Stomach smooth muscle (tissue), 2 donors: ENCODE data around the gene TENM4.
A peak's percentile ranks its signal among the peaks of the same experiment; 100 is the strongest.

Experiments used
- H3K27ac ChIP-seq: one replicate; pipeline ENCODE4 v1.7.0; 2013; ENCODE audit warnings: mild to moderate bottlenecking, low read length, inconsistent platforms
- H3K27me3 ChIP-seq, 2 donors: one replicate each; pipeline ENCODE4 v1.7.0; 2013; ENCODE audit warnings: low read length in 2 of 2; ENCODE audit not compliant: insufficient read depth in 2 of 2, control insufficient read depth in 1 of 2
- H3K36me3 ChIP-seq, 2 donors: one replicate each; pipeline ENCODE4 v1.7.0; 2013; ENCODE audit warnings: low read length in 2 of 2; ENCODE audit not compliant: control insufficient read depth in 2 of 2, insufficient read depth in 2 of 2
- H3K4me1 ChIP-seq: one replicate; pipeline ENCODE4 v1.7.0; 2013; ENCODE audit warnings: low read length; ENCODE audit not compliant: control insufficient read depth, insufficient read depth
- H3K4me3 ChIP-seq, 2 donors: one replicate each; pipeline ENCODE4 v1.7.0; 2013; ENCODE audit warnings: low read length in 2 of 2
- H3K9ac ChIP-seq, 2 donors: one replicate each; pipeline ENCODE4 v1.7.0; 2013; ENCODE audit warnings: low read length in 2 of 2, mild to moderate bottlenecking in 1 of 2
- H3K9me3 ChIP-seq, 2 donors: one replicate each; pipeline ENCODE4 v1.7.0; 2013; ENCODE audit warnings: low read length in 2 of 2; ENCODE audit not compliant: control insufficient read depth in 2 of 2
- donor health status: healthy.
- donor health status: Pancreatic carcinoma.

TENM4 gene

DNA sequence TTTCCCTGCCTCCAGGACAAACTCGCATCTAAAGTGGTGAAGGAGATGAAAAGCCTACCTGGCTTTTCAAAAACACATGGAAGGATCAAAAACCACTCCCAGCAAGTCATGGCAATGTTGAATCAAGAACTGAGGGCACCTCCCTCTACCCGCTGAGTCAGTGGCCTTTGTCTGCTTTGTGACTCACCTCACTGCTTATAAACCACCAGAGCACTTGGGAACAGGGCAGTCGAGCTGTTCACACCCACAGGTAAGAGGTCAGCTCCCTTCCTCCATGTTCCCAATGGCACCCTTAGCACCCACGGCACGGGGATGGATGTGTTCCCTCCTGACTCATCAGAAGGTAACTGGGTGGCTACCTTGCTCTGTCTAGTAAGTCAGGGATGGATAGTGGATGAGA, 21.7 kb downstream of the TENM4 start:
- Histone ChIP-seq H3K27ac (no peak overlapping the region), H3K9ac (no peak overlapping the region), H3K36me3 (no peaks in the 10 kb centered on the region), H3K4me1 (peaks cover 7% of the 10 kb centered on the region), H3K4me3 (no peak overlapping the region), H3K9me3 (no peaks in the 10 kb centered on the region), H3K27me3 (peaks cover 0 to 6% of the 10 kb centered on the region in 2 donors)

DNA sequence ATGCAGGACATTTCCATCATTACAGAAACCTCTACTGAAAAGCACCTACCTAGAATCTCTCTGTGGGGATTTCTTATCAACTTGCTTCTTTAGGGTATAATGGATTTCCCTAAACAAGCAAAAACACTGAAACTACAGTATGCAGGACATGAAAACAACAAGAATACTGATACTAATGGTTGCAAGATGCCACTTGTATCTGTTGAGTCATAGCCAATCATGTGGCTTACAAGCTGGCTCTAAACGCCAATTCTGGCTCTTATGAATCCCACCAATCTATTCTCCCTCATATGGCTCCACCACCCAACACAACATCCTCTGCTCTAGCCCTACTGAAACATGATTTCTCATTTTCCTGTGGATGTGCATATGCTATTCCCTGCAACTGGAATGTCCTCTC, 22.6 kb downstream of the TENM4 start:
- no peaks in the 10 kb centered on the region for H3K9me3 ChIP-seq
- no peaks in the 10 kb centered on the region for H3K36me3 ChIP-seq
- H3K4me3 ChIP-seq, result no peak overlapping the region
- H3K27me3 ChIP-seq, result peaks cover 0 to 6% of the 10 kb centered on the region in 2 donors
- H3K4me1 ChIP-seq, result peaks cover 7% of the 10 kb centered on the region
- H3K27ac ChIP-seq, result no peak overlapping the region
- no peak overlapping the region for H3K9ac ChIP-seq

DNA sequence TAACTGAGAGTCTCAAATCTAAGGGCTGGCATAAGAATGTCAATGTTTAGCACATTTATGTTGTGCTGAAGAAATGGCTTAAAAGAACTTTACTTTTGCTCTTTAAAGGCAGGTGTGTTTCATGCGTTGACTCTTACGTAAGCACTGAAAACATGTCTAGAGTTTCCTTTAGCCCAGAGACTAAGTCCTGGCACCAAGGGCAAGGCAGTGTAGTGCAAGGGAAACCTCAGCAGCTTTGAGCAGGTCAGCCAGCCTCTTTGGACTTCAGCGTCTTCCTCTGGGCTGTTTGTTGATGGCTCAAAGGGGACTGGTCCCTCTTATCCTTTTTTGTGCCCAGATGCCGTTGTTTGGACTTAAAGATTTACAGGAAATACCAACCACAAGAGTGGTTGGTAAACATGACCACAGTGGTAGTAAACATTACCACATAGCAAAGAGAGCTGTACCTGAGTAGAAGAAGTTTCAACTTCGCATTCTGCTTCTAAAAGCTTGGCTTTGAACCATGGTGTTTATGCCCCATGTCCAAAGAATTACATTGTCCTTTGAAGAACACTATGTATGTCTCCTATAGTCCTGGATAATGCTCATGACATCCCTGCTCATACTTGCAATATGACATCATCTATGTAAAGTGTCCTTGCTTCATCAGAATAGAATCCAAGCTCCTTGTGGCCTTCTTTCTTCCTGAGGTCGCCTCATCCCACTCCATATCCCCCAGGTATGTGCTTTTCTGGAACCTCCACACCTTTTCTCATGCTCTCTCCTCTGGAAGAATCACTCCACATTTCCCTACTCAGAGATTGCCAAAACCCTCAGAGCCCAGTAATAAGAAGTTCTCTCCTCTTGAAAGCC, 23.5 kb downstream of the TENM4 start:
- Histone ChIP-seq H3K27me3 (peaks cover 0 to 6% of the 10 kb centered on the region in 2 donors), H3K9me3 (no peaks in the 10 kb centered on the region), H3K9ac (no peak overlapping the region), H3K36me3 (no peaks in the 10 kb centered on the region), H3K4me3 (no peak overlapping the region), H3K4me1 (peaks cover 7% of the 10 kb centered on the region), H3K27ac (no peak overlapping the region)

DNA sequence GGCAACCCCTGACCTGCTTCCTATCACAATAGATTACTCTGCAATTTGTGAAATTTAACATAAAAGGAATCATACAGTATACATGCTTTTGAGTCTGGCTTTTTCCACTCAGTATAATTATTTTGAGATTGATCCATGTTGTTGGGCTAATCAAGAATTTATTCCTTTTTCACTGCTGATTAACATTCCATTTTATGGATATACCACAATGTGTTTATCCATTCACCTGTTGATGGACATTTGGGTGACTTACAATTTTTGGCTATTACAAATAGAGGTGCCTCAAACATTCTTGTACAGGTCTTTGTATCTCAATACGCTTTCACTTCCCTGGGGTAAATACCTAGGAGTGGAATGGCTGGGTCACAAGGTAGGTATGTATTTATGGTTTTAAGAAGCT, 24.9 kb downstream of the TENM4 start:
- H3K9ac ChIP-seq, result no peak overlapping the region

DNA sequence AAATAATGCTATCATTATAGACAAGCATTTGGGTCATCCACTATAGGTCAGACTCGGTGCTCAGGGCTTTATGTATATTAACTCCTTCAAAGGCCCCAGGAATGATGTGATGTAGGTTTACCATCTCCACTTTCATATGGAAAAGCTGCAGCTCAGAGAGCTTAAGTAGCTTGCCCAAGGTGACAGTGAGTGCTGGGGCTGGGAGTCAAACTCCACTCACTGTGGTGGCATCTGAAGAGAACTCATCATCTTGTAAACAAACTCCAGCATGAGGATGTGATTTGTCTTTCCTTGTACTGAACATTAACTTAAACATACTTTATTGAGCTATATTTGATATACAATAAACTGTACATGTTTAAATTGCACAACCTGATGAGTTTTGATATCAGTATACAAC, 25.4 kb downstream of the TENM4 start:
- Histone ChIP-seq H3K27me3 (peaks cover 0 to 6% of the 10 kb centered on the region in 2 donors), H3K36me3 (no peaks in the 10 kb centered on the region), H3K9ac (no peak overlapping the region), H3K27ac (no peak overlapping the region), H3K4me3 (no peak overlapping the region), H3K9me3 (no peaks in the 10 kb centered on the region), H3K4me1 (peaks cover 7% of the 10 kb centered on the region)

More for the DNA sequence above, 24.9 kb downstream of the TENM4 start:
- H3K4me3 ChIP-seq, result no peak overlapping the region
- H3K27me3 ChIP-seq, result peaks cover 0 to 6% of the 10 kb centered on the region in 2 donors
- H3K36me3 ChIP-seq, result no peaks in the 10 kb centered on the region
- no peak overlapping the region for H3K27ac ChIP-seq
- H3K9me3 ChIP-seq, result no peaks in the 10 kb centered on the region
- H3K4me1 ChIP-seq, result peaks cover 7% of the 10 kb centered on the region

DNA sequence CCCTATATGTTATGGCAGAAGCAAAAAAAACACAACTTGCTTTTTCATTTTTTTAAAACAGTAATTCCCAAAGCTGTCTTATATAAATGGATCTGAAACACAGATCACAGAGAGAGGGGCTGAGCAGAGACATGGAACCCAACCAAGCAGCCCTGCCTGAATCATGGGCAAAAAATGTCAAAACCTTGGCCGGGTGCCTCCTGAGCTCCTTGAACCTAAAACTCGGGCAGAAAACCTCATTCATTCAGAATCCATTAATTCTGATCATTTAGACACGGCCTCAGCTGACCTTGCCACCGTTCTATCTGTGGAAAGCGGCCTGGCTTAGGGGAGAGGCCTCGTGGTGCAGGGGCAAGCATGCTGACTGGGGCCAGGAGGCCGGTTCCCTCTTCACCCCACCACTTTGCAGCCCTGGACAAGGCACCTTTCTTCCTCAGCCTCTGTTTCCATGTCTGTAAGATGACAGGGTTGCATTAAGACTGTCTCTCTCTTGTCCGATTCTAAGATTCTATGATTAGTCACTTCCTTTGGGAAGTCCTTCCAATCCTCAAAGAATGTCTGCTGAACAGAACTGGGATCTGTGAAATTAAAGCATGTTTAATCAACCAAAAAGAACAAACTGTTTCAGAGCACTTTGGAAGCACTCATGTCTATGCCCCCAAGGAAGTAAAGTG, 26.0 kb downstream of the TENM4 start:
- Histone ChIP-seq H3K9ac (no peak overlapping the region), H3K4me3 (no peak overlapping the region), H3K9me3 (no peaks in the 10 kb centered on the region), H3K4me1 (peaks cover 7% of the 10 kb centered on the region), H3K27ac (no peak overlapping the region), H3K27me3 (peaks cover 0 to 6% of the 10 kb centered on the region in 2 donors), H3K36me3 (no peaks in the 10 kb centered on the region)

DNA sequence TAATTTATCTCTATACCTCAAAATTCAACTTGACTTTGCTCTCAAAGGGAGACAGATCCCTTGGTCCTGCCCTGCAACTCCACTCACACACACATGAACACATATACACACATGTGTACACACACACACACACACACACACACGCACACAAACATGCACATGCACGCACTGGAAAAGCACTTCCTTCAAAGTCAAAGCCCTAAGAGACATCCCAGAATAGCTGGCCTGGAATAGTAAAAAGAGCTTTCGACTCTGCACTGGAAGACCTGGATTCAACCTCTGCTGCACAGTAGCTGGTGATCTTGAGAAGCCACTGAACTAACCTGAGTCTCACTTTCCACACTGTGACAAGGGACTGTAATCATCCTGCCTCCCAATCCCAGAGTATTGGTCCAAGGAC, 26.8 kb downstream of the TENM4 start:
- Histone ChIP-seq H3K36me3 (no peaks in the 10 kb centered on the region), H3K4me3 (no peak overlapping the region), H3K4me1 (peaks cover 7% of the 10 kb centered on the region), H3K9ac (no peak overlapping the region), H3K9me3 (no peaks in the 10 kb centered on the region), H3K27me3 (peaks cover 0 to under 1% of the 10 kb centered on the region in 2 donors), H3K27ac (no peak overlapping the region)

DNA sequence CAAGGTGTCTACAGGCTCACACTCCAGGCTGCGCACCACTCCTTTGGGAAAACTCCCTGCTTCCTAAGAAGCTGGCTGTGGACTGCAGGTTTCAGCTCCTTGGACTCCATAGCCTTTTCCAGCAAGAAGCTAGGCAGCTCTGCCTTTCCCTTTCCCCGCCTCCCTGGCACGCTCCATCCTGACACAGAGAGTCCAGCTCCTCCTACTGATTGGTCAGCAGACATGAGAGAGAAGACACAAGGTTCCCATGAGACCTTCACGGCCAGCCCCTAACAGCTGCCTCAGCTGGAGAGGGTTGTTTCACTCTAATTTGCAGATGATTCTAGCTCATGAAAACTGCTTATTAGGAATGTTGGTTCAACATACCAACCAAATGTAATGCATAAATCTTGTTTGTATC, 27.6 kb downstream of the TENM4 start:
- no peaks in the 10 kb centered on the region for H3K27me3 ChIP-seq
- no peak overlapping the region for H3K27ac ChIP-seq
- H3K9me3 ChIP-seq, result no peaks in the 10 kb centered on the region
- no peak overlapping the region for H3K9ac ChIP-seq
- peak overlapping the region in 1 of 2 donors; percentile 36 for H3K4me3 ChIP-seq
- no peaks in the 10 kb centered on the region for H3K36me3 ChIP-seq
- H3K4me1 ChIP-seq, result peaks cover 7% of the 10 kb centered on the region

DNA sequence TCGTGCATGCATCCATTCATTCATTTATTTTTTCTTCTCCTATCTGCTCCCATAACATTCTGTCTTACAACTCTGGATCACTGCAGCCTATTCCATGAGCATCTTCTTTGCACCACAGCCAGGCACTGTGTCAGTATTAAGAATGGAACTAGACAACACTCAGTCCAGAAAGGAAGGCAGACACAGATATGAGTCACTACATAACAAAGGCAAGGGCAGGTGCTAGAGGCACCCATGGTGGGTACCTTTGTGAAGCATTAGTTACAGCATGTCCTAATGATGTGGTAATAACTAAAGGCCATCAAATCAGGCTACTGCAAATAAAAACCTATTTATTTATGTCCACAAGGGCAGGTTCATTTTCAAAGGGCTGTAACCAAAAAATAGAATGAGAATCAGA, 28.1 kb downstream of the TENM4 start:
- Histone ChIP-seq H3K4me1 (peaks cover 7% of the 10 kb centered on the region), H3K27me3 (no peaks in the 10 kb centered on the region), H3K36me3 (no peaks in the 10 kb centered on the region), H3K9ac (no peak overlapping the region), H3K9me3 (no peaks in the 10 kb centered on the region), H3K4me3 (no peak overlapping the region), H3K27ac (no peak overlapping the region)

DNA sequence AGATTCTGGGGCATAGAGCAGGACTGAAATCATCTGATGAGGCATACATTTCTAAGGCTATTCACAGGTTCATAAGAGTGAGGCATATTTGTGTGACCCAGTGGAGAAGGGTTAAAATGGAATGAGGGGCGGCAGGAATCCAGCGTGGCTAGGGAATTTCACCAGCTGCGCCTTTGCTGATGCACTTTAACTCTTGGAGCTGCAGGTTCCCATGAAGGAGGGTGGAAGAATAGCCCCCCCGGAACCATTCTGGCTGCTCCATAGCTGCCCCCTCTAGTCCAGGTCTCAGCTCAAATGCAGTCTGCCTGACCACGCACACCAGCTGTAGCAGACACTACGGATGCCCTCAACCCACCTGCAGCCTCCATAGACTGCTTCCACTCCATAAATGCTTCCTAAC, 31.5 kb downstream of the TENM4 start:
- no peak overlapping the region for H3K4me3 ChIP-seq
- H3K4me1 ChIP-seq, result peaks cover under 1% of the 10 kb centered on the region
- H3K27me3 ChIP-seq, result no peaks in the 10 kb centered on the region
- H3K36me3 ChIP-seq, result no peaks in the 10 kb centered on the region
- H3K9ac ChIP-seq, result no peak overlapping the region
- no peaks in the 10 kb centered on the region for H3K9me3 ChIP-seq
- no peak overlapping the region for H3K27ac ChIP-seq

DNA sequence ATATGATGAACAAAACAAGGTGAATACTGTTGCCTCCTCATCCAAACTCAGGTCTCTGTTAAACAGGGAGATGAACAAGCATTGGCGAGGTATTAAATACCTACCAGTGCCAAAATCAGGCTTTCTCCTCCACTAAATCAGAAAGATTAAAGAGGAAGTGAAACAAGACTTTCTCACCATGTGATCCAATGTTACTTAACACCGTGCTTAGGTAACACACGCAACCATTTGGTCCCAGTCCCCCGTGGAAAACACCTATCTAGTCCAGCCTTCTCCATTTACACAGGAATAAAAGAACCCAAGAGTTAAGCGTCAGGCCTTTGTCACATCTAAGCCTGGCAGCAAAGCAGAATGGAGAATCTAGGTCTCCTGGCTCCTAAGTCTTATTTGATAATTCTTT, 34.5 kb downstream of the TENM4 start:
- Histone ChIP-seq H3K9me3 (no peaks in the 10 kb centered on the region), H3K27ac (no peak overlapping the region), H3K9ac (no peak overlapping the region), H3K36me3 (no peaks in the 10 kb centered on the region), H3K27me3 (no peaks in the 10 kb centered on the region), H3K4me3 (no peak overlapping the region), H3K4me1 (no peaks in the 10 kb centered on the region)
